ENCODE results near the gene PCYT2.

DNA sequence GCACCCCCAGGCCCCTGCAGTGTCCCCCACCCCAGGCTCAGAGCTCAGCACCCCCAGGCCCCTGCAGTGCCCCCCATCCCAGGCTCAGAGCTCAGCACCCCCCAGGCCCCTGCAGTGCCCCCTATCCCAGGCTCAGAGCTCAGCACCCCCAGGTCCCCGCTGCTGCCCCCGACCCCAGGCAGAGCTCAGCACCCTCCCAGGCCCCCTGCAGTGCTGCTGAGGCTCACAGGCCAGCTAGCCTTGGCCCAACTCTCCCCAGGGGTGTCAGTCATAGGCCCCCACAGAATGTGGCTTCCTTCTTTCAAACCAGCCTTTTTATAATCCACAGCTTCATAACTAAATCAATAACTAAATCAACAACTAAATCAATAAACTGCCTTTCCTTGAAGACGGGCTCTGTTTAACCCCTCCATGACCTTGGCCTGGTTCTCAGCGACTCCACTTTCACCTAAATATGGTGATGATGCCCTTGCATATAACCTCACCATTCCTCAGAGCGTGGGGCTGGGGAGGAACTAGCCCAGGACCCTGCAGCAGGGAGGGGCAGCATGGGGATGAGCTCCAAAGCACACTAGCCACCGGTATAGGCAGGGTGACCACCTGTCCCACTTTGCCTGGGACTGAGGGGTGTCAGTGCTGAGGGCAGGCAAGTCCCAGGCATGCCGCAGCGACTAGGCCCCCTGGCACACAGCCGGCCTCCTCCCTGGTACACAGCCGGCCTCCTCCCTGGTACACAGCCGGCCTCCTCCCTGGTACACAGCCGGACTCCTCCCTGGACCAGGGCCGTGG is 44.8 kb upstream of the PCYT2 start:
- TF ChIP-seq, protein P1, sequence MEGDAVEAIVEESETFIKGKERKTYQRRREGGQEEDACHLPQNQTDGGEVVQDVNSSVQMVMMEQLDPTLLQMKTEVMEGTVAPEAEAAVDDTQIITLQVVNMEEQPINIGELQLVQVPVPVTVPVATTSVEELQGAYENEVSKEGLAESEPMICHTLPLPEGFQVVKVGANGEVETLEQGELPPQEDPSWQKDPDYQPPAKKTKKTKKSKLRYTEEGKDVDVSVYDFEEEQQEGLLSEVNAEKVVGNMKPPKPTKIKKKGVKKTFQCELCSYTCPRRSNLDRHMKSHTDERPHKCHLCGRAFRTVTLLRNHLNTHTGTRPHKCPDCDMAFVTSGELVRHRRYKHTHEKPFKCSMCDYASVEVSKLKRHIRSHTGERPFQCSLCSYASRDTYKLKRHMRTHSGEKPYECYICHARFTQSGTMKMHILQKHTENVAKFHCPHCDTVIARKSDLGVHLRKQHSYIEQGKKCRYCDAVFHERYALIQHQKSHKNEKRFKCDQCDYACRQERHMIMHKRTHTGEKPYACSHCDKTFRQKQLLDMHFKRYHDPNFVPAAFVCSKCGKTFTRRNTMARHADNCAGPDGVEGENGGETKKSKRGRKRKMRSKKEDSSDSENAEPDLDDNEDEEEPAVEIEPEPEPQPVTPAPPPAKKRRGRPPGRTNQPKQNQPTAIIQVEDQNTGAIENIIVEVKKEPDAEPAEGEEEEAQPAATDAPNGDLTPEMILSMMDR (conservative IDR thresholded peaks at IDR 0.05 in 1 of 2, IDR thresholded peaks at IDR 0.05 in 1 of 2; ENCODE audit: low read depth in 1 of 2, low read length in 2 of 2), result no peak
- TF ChIP-seq EZH2 (IDR thresholded peaks at IDR 0.05; ENCODE audit: low read length, missing control alignments), result no peak
